ENCODE results near the gene S100A7. TPM values are rescaled to one million over a fixed set of nuclear protein-coding genes. Genes with fewer than 3 reads are reported as not detected.

S100A7 gene
- total RNA-seq, result not detected

DNA sequence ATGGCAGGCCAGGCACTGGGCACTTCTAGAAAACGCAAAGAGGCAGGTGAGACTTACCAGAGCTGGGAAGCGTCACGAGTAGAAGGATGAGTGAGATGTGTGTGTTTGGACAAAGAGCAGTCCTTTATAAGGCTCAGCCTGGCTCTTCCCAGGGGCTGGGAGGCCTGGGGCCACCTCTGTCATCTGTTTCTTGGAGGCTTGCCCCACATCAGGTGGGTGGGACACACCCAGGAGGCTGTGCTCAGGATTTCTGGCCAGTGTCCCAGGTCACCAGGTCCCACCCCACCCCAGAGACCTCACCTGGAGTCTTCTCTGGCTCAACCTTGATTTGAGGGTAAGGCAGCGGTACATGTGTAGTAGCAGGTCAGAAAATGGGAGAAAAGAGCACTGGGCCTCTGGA lies at the start of gene S100A7:
S100A7 (minus strand) TSS at position 101 of the 400 bp plus-strand sequence. CDS start 1,638 bp downstream, outside the sequence.
- POLR2A ChIA-PET, result no interaction called here
- Mint-ChIP-seq H3K4me3 (no peak within 1 kb of the TSS), H3K9me3 (no peaks in the 10 kb centered on the region), H3K27me3 (peaks cover 21% of the 10 kb centered on the region), H3K27ac (no peak within 1 kb of the TSS), H3K4me1 (peaks cover under 1% of the 10 kb centered on the region), H3K36me3 (no peaks in the 10 kb centered on the region)
- ATAC-seq (ENCODE audit: low read depth) (no peak), DNase-seq (no peak)

DNA sequence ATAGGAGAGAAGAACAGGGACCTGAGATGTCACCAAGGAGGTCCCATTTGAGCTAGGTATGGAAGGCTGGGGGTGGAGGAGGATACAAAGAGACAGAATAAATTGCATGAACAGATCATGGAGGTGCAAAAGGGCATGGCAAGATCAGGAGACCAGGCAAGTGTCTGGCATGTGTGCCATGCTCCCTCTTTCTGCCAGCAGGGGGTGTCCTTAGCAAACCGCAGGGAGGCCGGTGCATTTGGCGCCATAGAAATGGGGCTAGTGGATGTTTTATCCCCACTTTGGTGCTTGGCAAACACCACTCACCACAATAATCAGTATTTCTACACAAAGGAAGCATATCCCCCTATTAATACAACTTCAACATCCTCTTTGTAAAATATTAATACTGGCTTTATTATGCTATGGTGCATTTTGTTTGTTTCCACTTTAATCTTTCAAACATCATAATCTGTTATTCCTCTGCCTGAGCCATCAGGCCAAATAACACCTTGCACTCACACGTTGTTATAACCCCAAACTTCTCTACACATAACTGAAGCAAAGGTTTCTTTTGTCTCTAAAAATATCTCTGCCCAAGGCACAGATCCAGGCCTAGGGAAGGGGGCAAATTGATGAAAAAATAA lies 49.4 kb upstream of the S100A7 start:
- no peak overlapping the region for H3K27ac Mint-ChIP-seq
- no peaks in the 10 kb centered on the region for H3K27me3 Mint-ChIP-seq
- peak; percentile 68 for DNase-seq
- H3K36me3 Mint-ChIP-seq, result no peaks in the 10 kb centered on the region
- no peaks in the 10 kb centered on the region for H3K9me3 Mint-ChIP-seq
- peak; percentile 31 for ATAC-seq (ENCODE audit: low read depth)
- POLR2A ChIA-PET, result interaction anchor here (2.1 kb wide), 1 partner anchor 23 kb away, joined by 10 read pairs; no protein-coding TSS in a partner anchor
- H3K4me1 Mint-ChIP-seq, result peaks cover 14% of the 10 kb centered on the region
- H3K4me3 Mint-ChIP-seq, result no peak overlapping the region

DNA sequence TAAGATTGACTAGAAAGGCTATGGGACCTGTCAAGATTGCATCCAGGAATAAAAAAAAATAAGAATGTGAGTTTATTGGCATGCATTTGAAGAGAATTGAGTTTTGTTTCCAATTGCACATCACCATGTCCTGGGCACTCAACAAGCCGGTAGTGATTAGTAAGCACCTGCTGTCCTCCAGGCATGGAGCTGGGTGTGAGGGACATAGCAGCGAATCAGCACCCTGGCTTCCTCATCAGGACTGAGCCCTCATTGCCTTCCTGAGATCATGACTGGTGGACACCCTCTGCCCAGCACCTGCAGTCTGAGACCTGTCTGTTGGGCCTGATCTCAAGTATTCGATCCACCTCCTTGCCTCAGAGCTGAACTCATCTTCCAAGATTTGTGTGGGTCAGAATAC lies 48.6 kb upstream of the S100A7 start:
- Mint-ChIP-seq H3K9me3 (no peaks in the 10 kb centered on the region), H3K27me3 (no peaks in the 10 kb centered on the region), H3K4me3 (no peak overlapping the region), H3K4me1 (peaks cover 14% of the 10 kb centered on the region), H3K27ac (no peak overlapping the region), H3K36me3 (no peaks in the 10 kb centered on the region)
- ATAC-seq (ENCODE audit: low read depth) (no peak), DNase-seq (no peak)
- POLR2A ChIA-PET, result no interaction called here

DNA sequence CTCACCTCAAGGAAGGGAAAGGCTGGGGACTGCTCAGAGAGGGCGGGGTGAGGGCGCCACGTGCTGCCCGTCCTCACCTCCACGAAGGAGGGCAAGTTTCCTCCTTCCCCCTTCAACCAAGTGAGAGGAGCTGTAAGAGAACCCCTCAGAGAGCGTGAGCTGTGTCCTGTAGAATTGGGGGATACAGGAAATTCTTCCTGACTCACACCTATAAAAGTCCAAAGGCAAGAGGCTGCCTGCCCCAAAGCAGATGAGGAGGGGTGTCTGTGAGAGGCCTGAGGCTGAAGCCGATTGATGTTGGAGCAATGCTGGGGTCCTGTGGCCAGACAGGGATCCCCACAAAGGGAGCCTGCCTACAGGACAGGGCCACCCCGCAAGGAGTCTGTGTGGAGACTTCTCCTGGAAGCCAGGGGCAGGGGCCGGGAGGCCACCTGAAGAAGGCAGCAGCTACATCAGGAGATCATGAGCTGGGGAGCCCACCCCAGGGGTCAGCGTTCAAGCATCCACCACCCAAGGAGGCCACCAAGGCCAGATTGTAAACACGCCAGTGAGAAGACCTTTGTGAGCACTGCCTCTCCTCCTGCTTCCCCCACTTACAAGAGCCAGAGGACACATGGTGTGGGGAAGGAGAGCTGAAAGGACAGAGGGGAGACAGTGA lies 47.6 kb upstream of the S100A7 start:
- Mint-ChIP-seq H3K27me3 (no peaks in the 10 kb centered on the region), H3K4me3 (no peak overlapping the region), H3K36me3 (no peaks in the 10 kb centered on the region), H3K9me3 (no peaks in the 10 kb centered on the region), H3K27ac (no peak overlapping the region), H3K4me1 (peaks cover 14% of the 10 kb centered on the region)
- ATAC-seq (ENCODE audit: low read depth) (no peak), DNase-seq (no peak)
- POLR2A ChIA-PET, result no interaction called here

DNA sequence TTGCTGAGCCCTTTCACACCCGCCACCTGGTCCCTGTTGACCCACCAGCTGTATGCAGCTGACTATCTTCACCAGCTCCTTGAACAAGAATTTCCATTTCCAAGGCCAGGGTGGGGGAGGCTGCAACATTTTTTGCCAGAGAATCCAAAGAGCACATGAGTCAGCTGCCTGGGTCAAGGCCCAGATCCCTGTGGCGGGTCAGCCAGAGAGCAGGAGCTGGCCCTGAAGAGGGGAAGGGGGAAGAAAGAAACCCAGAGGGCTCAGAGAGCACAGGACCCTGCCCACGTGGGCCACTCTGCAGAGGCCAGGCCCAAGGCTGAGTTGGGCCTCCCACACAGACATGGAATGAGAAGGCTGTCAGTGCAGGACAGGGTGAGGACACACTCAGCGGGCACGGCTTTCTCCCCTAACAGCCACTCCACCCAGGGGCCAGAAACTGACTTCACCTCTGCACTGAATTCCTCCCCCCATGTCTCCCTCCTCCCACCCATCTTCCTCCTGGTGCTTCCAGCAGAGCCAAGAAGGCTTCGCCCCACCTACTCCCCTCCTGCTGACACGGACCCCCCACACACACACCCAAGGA lies 46.5 kb upstream of the S100A7 start:
- POLR2A ChIA-PET, result no interaction called here
- Mint-ChIP-seq H3K9me3 (no peaks in the 10 kb centered on the region), H3K36me3 (no peaks in the 10 kb centered on the region), H3K4me1 (peaks cover 14% of the 10 kb centered on the region), H3K27ac (no peak overlapping the region), H3K4me3 (no peak overlapping the region), H3K27me3 (no peaks in the 10 kb centered on the region)
- DNase-seq (no peak), ATAC-seq (ENCODE audit: low read depth) (no peak)

DNA sequence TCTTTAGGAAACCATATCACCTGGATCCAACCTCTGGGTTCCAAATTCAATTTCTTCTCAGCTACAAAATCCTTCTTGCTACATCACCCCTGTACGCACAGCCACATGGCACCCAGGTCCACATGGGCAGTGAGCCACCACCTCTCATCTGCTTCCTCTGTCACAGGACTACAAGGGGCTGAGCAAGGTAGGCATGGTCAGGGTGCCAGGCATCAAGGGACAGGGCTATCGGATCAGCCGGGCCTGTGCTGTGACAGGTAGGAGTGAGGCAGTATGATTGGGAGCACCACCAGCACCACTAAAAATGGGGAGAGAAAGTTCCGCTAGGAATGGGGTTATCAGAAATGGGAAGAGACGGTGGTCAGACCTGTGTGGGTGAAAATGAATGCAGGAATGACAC lies 45.9 kb upstream of the S100A7 start:
- H3K4me3 Mint-ChIP-seq, result no peak overlapping the region
- no peak overlapping the region for H3K27ac Mint-ChIP-seq
- no peaks in the 10 kb centered on the region for H3K27me3 Mint-ChIP-seq
- no peak for DNase-seq
- no peaks in the 10 kb centered on the region for H3K36me3 Mint-ChIP-seq
- peaks cover 14% of the 10 kb centered on the region for H3K4me1 Mint-ChIP-seq
- POLR2A ChIA-PET, result no interaction called here
- no peak for ATAC-seq (ENCODE audit: low read depth)
- no peaks in the 10 kb centered on the region for H3K9me3 Mint-ChIP-seq

DNA sequence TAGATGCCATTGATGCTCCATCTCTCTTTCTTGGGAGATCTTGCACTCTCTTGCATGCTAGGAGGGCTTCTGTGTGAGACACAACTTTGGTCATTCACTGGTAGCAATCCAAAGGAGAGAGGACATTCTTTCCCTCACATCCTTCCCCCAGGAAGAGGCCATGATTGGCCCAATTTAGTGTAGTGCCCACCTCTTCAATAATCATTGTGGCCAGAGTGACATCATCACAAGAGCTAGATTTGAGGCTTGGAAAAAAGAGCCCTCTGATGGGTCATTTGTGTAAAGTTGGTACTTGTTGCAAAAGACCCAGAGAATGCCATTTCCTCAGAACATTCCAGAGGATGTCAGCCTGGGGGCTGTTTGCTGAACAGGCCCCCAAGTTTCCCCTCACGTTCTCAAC lies 45.1 kb upstream of the S100A7 start:
- ATAC-seq (ENCODE audit: low read depth) (no peak), DNase-seq (no peak)
- Mint-ChIP-seq H3K4me3 (no peak overlapping the region), H3K27ac (no peak overlapping the region), H3K4me1 (peaks cover 8% of the 10 kb centered on the region), H3K36me3 (no peaks in the 10 kb centered on the region), H3K27me3 (peaks cover 6% of the 10 kb centered on the region), H3K9me3 (no peaks in the 10 kb centered on the region)
- POLR2A ChIA-PET, result no interaction called here

DNA sequence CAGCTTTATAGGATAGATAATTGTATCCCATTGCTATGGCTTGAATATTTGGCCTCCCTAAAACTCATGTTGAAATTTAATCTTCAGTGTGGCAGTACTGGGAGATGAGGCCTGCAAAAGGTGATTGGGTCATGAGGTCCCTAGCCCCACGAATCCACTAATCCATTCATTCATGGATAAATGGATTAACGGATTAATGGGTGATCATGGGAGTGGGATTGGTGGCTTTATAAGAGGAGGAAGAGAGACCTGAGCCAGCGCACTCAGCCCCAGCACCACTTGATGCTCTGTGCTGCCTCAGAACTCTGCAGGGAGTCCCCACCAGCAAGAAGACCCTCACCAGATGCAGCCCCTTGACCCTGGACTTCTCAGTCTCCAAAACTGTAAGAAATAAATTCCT lies 43.3 kb upstream of the S100A7 start:
- Mint-ChIP-seq H3K27me3 (peaks cover 20% of the 10 kb centered on the region), H3K4me1 (peaks cover 2% of the 10 kb centered on the region), H3K36me3 (no peaks in the 10 kb centered on the region), H3K4me3 (no peak overlapping the region), H3K9me3 (no peaks in the 10 kb centered on the region), H3K27ac (no peak overlapping the region)
- no peak for DNase-seq
- POLR2A ChIA-PET, result no interaction called here
- no peak for ATAC-seq (ENCODE audit: low read depth)

DNA sequence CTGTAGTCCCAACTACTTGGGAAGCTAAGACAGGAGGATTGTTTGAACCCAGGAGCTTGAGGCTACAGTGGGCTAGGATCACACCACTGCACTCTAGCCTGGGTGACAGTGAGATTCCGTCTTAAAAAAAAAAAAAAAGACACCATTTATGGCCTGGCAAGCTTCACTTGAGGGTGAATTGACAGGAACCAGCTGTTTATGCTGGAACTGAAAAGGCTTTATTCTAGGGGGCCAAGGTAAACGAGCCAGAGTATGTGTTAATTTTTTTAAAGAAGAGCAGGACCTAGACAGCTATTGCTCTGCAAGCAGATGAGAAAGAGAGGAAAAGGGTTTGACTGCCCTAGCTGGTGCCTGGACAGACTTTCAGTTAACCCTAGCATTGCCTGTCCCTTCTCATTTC lies 38.3 kb upstream of the S100A7 start:
- H3K27ac Mint-ChIP-seq, result no peak overlapping the region
- peaks cover 42% of the 10 kb centered on the region for H3K27me3 Mint-ChIP-seq
- DNase-seq, result no peak
- no peak overlapping the region for H3K4me3 Mint-ChIP-seq
- no peak for ATAC-seq (ENCODE audit: low read depth)
- POLR2A ChIA-PET, result no interaction called here
- H3K36me3 Mint-ChIP-seq, result no peaks in the 10 kb centered on the region
- H3K9me3 Mint-ChIP-seq, result no peaks in the 10 kb centered on the region
- H3K4me1 Mint-ChIP-seq, result no peaks in the 10 kb centered on the region

DNA sequence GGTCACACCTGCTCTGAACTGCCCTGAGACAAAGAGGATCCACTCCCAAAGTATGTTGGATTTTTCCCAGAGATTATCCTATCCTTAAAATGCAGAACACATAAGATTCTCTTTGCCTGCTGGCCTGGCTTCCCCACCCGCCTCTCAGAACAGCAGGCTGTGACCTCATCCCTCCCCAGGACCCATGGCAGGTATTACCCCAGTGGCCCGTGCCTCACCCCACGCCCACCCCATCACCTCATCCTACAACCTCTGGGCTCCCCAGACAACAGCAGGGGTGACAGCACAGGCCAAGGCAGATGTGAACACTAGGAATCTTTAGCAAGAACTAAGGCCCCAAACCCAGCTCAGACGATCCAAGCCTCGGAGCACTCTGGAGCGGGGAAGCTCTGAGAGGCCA lies 35.1 kb upstream of the S100A7 start:
- Mint-ChIP-seq H3K4me1 (peaks cover 2% of the 10 kb centered on the region), H3K36me3 (no peaks in the 10 kb centered on the region), H3K27me3 (peaks cover 40% of the 10 kb centered on the region), H3K9me3 (no peaks in the 10 kb centered on the region), H3K4me3 (no peak overlapping the region), H3K27ac (no peak overlapping the region)
- ATAC-seq (ENCODE audit: low read depth) (no peak), DNase-seq (no peak)
- POLR2A ChIA-PET, result no interaction called here

DNA sequence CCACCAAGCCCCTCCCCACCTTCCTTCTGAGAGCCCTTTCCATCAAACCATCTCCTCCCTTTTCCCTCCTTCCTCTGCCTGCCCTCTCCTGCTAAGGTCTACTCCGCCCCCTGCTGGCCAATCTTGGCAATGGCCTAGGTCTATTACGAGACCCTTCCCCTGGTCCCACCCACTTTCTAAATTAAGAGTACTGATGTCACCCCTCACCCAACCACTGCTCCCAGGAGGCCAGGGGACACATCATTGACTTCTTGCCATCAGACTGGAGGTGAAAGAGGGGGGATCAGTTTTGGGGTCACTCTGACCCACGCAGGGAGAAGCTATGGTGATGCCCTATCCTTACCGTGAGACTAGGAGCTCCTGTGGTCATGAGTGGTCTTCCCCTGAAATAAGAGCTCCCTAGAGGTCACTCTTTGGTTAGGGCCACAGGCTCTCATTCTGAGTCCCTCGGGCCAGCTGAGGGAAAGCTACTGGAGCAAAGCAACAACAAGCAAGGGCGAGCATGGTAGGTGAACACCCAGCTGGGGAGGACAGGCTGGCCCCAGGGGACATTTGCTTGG lies 34.6 kb upstream of the S100A7 start:
- peak; percentile 78 for DNase-seq
- Mint-ChIP-seq H3K27me3 (peaks cover 37% of the 10 kb centered on the region), H3K4me3 (no peak overlapping the region), H3K4me1 (peaks cover 2% of the 10 kb centered on the region), H3K9me3 (no peaks in the 10 kb centered on the region), H3K36me3 (no peaks in the 10 kb centered on the region), H3K27ac (no peak overlapping the region)
- POLR2A ChIA-PET, result no interaction called here
- no peak for ATAC-seq (ENCODE audit: low read depth)

DNA sequence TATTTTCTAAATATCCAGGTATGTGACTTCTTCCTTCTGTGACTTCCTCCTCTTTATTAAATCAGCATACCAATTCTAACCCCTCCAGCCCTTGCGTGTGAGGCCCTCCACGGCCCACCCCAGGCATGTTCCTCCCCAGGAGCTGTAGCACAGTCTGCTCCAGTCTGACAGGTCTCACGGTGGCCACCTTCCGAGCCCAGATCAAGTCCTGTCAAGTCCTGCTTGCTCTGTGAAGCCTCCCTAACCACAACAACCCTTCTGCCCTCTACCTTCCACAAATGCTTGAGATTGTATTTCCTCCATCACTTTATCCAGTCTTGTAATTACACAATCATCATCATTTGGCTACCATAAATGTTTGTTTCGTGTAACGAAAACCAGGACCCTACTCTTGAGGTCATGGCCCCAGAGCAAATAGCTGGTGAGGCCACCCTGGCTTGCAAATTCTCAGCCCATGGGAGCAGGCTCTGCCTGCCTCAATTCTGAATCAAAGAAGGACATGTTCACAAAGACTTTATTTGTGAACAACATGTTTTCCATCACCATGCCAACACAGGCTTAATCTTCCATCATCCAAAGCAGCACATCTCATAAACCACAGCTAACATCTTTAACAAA lies 33.0 kb upstream of the S100A7 start:
- Mint-ChIP-seq H3K36me3 (no peaks in the 10 kb centered on the region), H3K9me3 (no peaks in the 10 kb centered on the region), H3K4me1 (peaks cover 2% of the 10 kb centered on the region), H3K27me3 (peaks cover 25% of the 10 kb centered on the region), H3K4me3 (no peak overlapping the region), H3K27ac (no peak overlapping the region)
- DNase-seq, result no peak
- no peak for ATAC-seq (ENCODE audit: low read depth)
- POLR2A ChIA-PET, result no interaction called here

DNA sequence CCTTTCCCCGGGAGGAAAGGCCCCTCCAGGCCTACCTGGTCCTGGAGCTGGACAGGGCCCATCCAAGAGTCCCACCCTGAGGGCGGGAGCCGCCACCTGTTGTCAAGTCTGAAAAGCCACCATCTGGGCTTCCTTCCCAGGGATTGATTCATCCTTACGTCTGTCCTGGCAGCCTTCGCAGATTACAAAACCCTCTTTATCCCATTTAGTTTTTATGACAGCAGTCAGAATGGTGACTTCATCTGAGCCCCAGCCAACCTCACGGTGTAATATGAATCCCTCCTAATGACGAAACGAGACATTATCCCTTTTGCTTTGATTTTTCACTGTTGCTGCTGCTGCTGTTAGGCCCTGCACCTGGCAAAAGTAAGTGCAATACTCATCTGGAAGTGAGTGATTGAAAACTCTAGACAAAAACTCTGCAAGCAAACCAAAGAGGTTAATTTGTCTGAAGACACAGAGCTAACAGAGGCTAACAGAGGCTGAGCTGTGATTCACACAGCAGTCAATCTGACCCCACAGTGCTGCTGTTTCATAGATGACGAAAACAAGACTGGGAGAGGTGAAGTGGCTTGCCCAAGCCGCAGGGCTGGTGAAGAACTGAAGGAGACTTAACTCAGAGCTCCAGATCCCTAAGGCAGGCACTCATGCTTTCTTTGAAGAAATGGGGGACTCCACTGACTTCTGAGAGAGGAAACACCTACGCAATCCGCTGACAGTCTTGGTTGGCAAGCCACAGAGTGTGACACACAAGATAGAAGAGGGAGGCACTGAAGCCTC lies 30.0 kb upstream of the S100A7 start:
- H3K4me3 Mint-ChIP-seq, result no peak overlapping the region
- peaks cover 2% of the 10 kb centered on the region for H3K4me1 Mint-ChIP-seq
- peaks cover 11% of the 10 kb centered on the region for H3K27me3 Mint-ChIP-seq
- POLR2A ChIA-PET, result no interaction called here
- no peaks in the 10 kb centered on the region for H3K9me3 Mint-ChIP-seq
- no peak overlapping the region for H3K27ac Mint-ChIP-seq
- ATAC-seq (ENCODE audit: low read depth) (no peak), DNase-seq (no peak)
- no peaks in the 10 kb centered on the region for H3K36me3 Mint-ChIP-seq
